Measurements from ENCODE around the gene TGM3. TPM values are rescaled to one million over a fixed set of nuclear protein-coding genes. Genes with fewer than 3 reads are reported as not detected.

Gene TGM3
- total RNA-seq, 1 experiment from 2014 or later: 0.11 TPM

GRCh38 chr20:2302384-2303060, 6.7 kb downstream of the TGM3 start (continued):
- TF ChIP-seq ATF2 (CRISPR knock-in tag; IDR thresholded peaks at IDR 0.05; ENCODE audit: borderline replicate concordance, low read depth): no peak
- no peak for TF ChIP-seq ERG (CRISPR knock-in tag; IDR thresholded peaks at IDR 0.05)
- TF ChIP-seq GRHL2 (CRISPR knock-in tag; IDR thresholded peaks at IDR 0.05; ENCODE audit: insufficient replicate concordance, severe bottlenecking): no peak
- TF ChIP-seq ZNF263 (CRISPR knock-in tag; IDR thresholded peaks at IDR 0.05; ENCODE audit: low read depth): no peak
- TF ChIP-seq FOXP1 (CRISPR knock-in tag; IDR thresholded peaks at IDR 0.05; ENCODE audit: borderline replicate concordance): no peak

- Mint-ChIP-seq H3K4me3 (no peak overlapping the region), H3K36me3 (no peaks in the 10 kb centered on the region), H3K9me3 (no peaks in the 10 kb centered on the region), H3K4me1 (peaks cover 7% of the 10 kb centered on the region), H3K27ac (no peak overlapping the region), H3K27me3 (ENCODE audit: low read depth) (no peaks in the 10 kb centered on the region)
- no peak for ATAC-seq
- POLR2A ChIA-PET: no interaction called here
- DNase-seq (ENCODE audit: low spot score): no peak
- TF ChIP-seq TCF7 (CRISPR knock-in tag; IDR thresholded peaks at IDR 0.05; ENCODE audit: low read depth) (no peak), EMX1 (CRISPR knock-in tag; IDR thresholded peaks at IDR 0.05) (no peak)
- CTCF ChIA-PET: no interaction called here
Measured at GRCh38 chr20:2303673-2304072, 7.9 kb downstream of the TGM3 start.

- ChIA-PET POLR2A (no interaction called here), CTCF (no interaction called here)
- Mint-ChIP-seq H3K27ac (no peak overlapping the region), H3K4me1 (peaks cover 7% of the 10 kb centered on the region), H3K27me3 (ENCODE audit: low read depth) (no peaks in the 10 kb centered on the region), H3K4me3 (no peak overlapping the region), H3K36me3 (no peaks in the 10 kb centered on the region), H3K9me3 (no peaks in the 10 kb centered on the region)
- DNase-seq (ENCODE audit: low spot score): no peak
- ATAC-seq: no peak
- TF ChIP-seq NFE2L1 (CRISPR knock-in tag; IDR thresholded peaks at IDR 0.05) (no peak), ATF6 (CRISPR knock-in tag; IDR thresholded peaks at IDR 0.05) (no peak), FOXP4 (CRISPR knock-in tag; IDR thresholded peaks at IDR 0.05) (no peak), AFF4 (CRISPR knock-in tag; IDR thresholded peaks at IDR 0.05; ENCODE audit: borderline replicate concordance) (no peak), ZBTB43 (CRISPR knock-in tag; IDR thresholded peaks at IDR 0.05) (no peak), ATF1 (CRISPR knock-in tag; IDR thresholded peaks at IDR 0.05) (no peak), IRF1 (CRISPR knock-in tag; IDR thresholded peaks at IDR 0.05) (no peak), ZNF532 (CRISPR knock-in tag; IDR thresholded peaks at IDR 0.05; ENCODE audit: borderline replicate concordance) (no peak)
Measured at GRCh38 chr20:2304180-2304579, 8.4 kb downstream of the TGM3 start.
